ENCODE measurements around the gene CAMK4. TPM values are rescaled to one million over a fixed set of nuclear protein-coding genes. Genes with fewer than 3 reads are reported as not detected.

The CAMK4 gene
- total RNA-seq, 1 experiment from 2014 or later: 6.3 TPM

GRCh38 chr5:111385051-111385450, 160.9 kb downstream of the CAMK4 start:
- H3K4me2 ChIP-seq (ENCODE audit: insufficient read depth, insufficient read length, low read length): no peak overlapping the region
- no peak overlapping the region for H2BK15ac ChIP-seq (ENCODE audit: low read depth, low read length)

More at GRCh38 chr5:111385051-111385450, 160.9 kb downstream of the CAMK4 start:
- Histone ChIP-seq H3K23me2 (ENCODE audit: insufficient read length, low read depth, low read length, poor library complexity, severe bottlenecking) (no peaks in the 10 kb centered on the region), H4K5ac (ENCODE audit: insufficient read length, low read depth, low read length) (no peak overlapping the region), H3K79me2 (ENCODE audit: insufficient read depth, low read length) (no peaks in the 10 kb centered on the region), H4K91ac (ENCODE audit: insufficient read length, low read depth, low read length) (no peak overlapping the region), H3K27me3 (ENCODE audit: insufficient read depth, low read length) (no peaks in the 10 kb centered on the region), H3K56ac (ENCODE audit: insufficient read length, low read depth, low read length) (no peak overlapping the region), H4K8ac (replicated peaks; ENCODE audit: insufficient read length, low read depth, low read length) (no peak overlapping the region), H2AFZ (ENCODE audit: low read length) (no peak overlapping the region), H2BK12ac (ENCODE audit: insufficient read length, low read depth, low read length) (no peak overlapping the region), H2BK20ac (ENCODE audit: low read depth, low read length, poor library complexity, severe bottlenecking) (no peak overlapping the region), H2AK5ac (ENCODE audit: insufficient read length, low read length) (no peak overlapping the region), H3K23ac (ENCODE audit: insufficient read length, low read depth, low read length) (no peak overlapping the region), H3K4me1 (ENCODE audit: insufficient read depth, low read length) (no peaks in the 10 kb centered on the region), H3K79me1 (ENCODE audit: insufficient read depth, low read depth, low read length, poor library complexity, severe bottlenecking) (no peaks in the 10 kb centered on the region), H4K20me1 (ENCODE audit: control insufficient read depth, insufficient read depth, insufficient read length) (no peaks in the 10 kb centered on the region), H3K14ac (ENCODE audit: insufficient read depth, low read length) (no peak overlapping the region), H2BK5ac (ENCODE audit: insufficient read length, low read length) (no peak overlapping the region), H2BK120ac (ENCODE audit: low read depth, low read length, poor library complexity, severe bottlenecking) (no peak overlapping the region), H3T11ph (ENCODE audit: low read length) (no peak overlapping the region), H3K27ac (ENCODE audit: insufficient read length, low read depth, low read length) (no peak overlapping the region), H3K4ac (ENCODE audit: low read depth, low read length) (no peak overlapping the region), H3K9me3 (ENCODE audit: control insufficient read depth, low read depth, low read length) (no peaks in the 10 kb centered on the region), H3K18ac (ENCODE audit: insufficient read length, low read depth, low read length) (no peak overlapping the region), H3K9ac (ENCODE audit: extremely low read depth, insufficient read length, low read length) (no peak overlapping the region)
- H3K4me1 Mint-ChIP-seq: peaks cover 0 to 3% of the 10 kb centered on the region in 2 experiments; a peak in 1 of 4 replicates
- no peaks in the 10 kb centered on the region for H3K9me3 Mint-ChIP-seq
- no peak overlapping the region for H3K4me3 Mint-ChIP-seq
- no peaks in the 10 kb centered on the region for H3K27me3 Mint-ChIP-seq (ENCODE audit: low read depth)
- no peak for DNase-seq
- no peaks in the 10 kb centered on the region for H3K36me3 Mint-ChIP-seq (ENCODE audit: insufficient read depth in 1 of 3, low read depth in 3 of 3)
- H3K27ac Mint-ChIP-seq: no peak overlapping the region
- no peak for TF ChIP-seq CTCF (conservative IDR thresholded peaks at IDR 0.05)
